Medulla oblongata (tissue), 1 donor: ENCODE results near the gene KRTAP5-6.
"Not testable (repeated sequence)": the region's sequence is repeated elsewhere in the genome, so short reads cannot be mapped to it uniquely, and the experiment has no call there.

Experiments
- DNase-seq: peaks from one replicate; pipeline ENCODE4 v3.0.0-alpha.2; 2015; ENCODE audit errors: extremely low spot score

The KRTAP5-6 gene

GRCh38 chr11:1661454-1662269 is 35.3 kb upstream of the KRTAP5-6 start:
- DNase-seq, result not testable (repeated sequence)

GRCh38 chr11:1662699-1663283 is 34.2 kb upstream of the KRTAP5-6 start:
- not testable (repeated sequence) for DNase-seq

- no peak for DNase-seq
These were observed 31.7 kb upstream of the KRTAP5-6 start for GRCh38 chr11:1665313-1665712.

- DNase-seq, result no peak
These were observed 29.7 kb upstream of the KRTAP5-6 start for GRCh38 chr11:1667121-1667850.

- DNase-seq, result no peak
These were observed 29.1 kb upstream of the KRTAP5-6 start for GRCh38 chr11:1667906-1668305.

GRCh38 chr11:1668911-1669473 is 28.0 kb upstream of the KRTAP5-6 start:
- DNase-seq, result no peak

GRCh38 chr11:1669546-1670218 is 27.3 kb upstream of the KRTAP5-6 start:
- DNase-seq, result peak; percentile 49

- DNase-seq, result not testable (repeated sequence)
These were observed 26.5 kb upstream of the KRTAP5-6 start for GRCh38 chr11:1670457-1670856.

GRCh38 chr11:1670905-1671371 is 26.1 kb upstream of the KRTAP5-6 start:
- no peak for DNase-seq

- no peak for DNase-seq
These were observed 25.3 kb upstream of the KRTAP5-6 start for GRCh38 chr11:1671658-1672057.

- no peak for DNase-seq
These were observed 24.2 kb upstream of the KRTAP5-6 start for GRCh38 chr11:1672613-1673350.

GRCh38 chr11:1673446-1674172 is 23.4 kb upstream of the KRTAP5-6 start:
- no peak for DNase-seq

- no peak for DNase-seq
These were observed 22.5 kb upstream of the KRTAP5-6 start for GRCh38 chr11:1674173-1675131.

GRCh38 chr11:1675536-1676228 is 21.3 kb upstream of the KRTAP5-6 start:
- no peak for DNase-seq

GRCh38 chr11:1676229-1676740 is 20.7 kb upstream of the KRTAP5-6 start:
- DNase-seq, result no peak

GRCh38 chr11:1679881-1680280 is 17.1 kb upstream of the KRTAP5-6 start:
- no peak for DNase-seq

GRCh38 chr11:1682225-1682905 is 14.6 kb upstream of the KRTAP5-6 start:
- no peak for DNase-seq

GRCh38 chr11:1683216-1683615 is 13.8 kb upstream of the KRTAP5-6 start:
- DNase-seq, result not testable (repeated sequence)
